K562 (cell line): ENCODE results near the gene CFAP53. TPM values are rescaled to one million over a fixed set of nuclear protein-coding genes. Genes with fewer than 3 reads are reported as not detected.

ENCODE experiments used
- ATAC-seq: fragments of 200-7000 bp; cut with Tn5 transposase; 3 replicates; pipeline ENCODE4 v1.9.1; 2020; ENCODE audit warnings: moderate library complexity
- BruUV-seq: library from RNA; stranded (reverse); fragments of 400-500 nt; replicated peaks from 2 replicates; lab custom pipeline; 2021; lab: Mats Ljungman, UMichigan
- CTCF ChIA-PET: fragments of 300-600 bp; formaldehyde crosslinking; extraction: SDS; loops from one replicate; lab custom pipeline; 2021; ENCODE audit warnings: low intra/inter-chr PET ratio; lab: Yijun Ruan, JAX
- POLR2A ChIA-PET: fragments of 300-600, 350-650 bp; sonication (Branson Sonifier 250); formaldehyde crosslinking; extraction: SDS; loops from one replicate; lab custom pipeline; 2021; ENCODE audit warnings: antibody characterized with exemption, inconsistent platforms; lab: Yijun Ruan, JAX
- DNase-seq, 4 experiments: peaks; one replicate each; pipeline versions ENCODE4 v3.0.0 to v3.0.0-alpha.2; 2011 to 2018; ENCODE audit warnings: low spot score in 3 of 4, mixed read lengths in 3 of 4; ENCODE audit errors: extremely low read depth in 1 of 4
- FAIRE-seq: peaks from 2 replicates; lab custom pipeline; 2011; peaks lifted over from hg19 to GRCh38; lab: Jason Lieb, UNC
- H2AFZ ChIP-seq: 2 replicates; pipeline ENCODE4 v1.6.0; 2011; ENCODE audit warnings: low read depth, low read length, control low read depth, inconsistent platforms
- H3K27ac ChIP-seq: fragments of 200-600 bp; 3 replicates; pipeline ENCODE4 v1.8.0; 2011; ENCODE audit warnings: low read depth, mild to moderate bottlenecking, control low read depth, inconsistent platforms, low read length, moderate library complexity, mixed read lengths; ENCODE audit errors: extremely low read depth
- H3K27me3 ChIP-seq, 2 experiments: fragments of 300-600 bp in 1 of 2; 2 replicates in 1 of 2; 3 replicates in 1 of 2; pipeline versions ENCODE4 v1.6.0 to v1.8.0; 2011; ENCODE audit warnings: inconsistent platforms in 2 of 2, low read length in 2 of 2, mild to moderate bottlenecking in 1 of 2, mixed read lengths in 1 of 2, moderate library complexity in 1 of 2; ENCODE audit not compliant: control insufficient read depth in 2 of 2, insufficient read depth in 2 of 2
- H3K36me3 ChIP-seq: fragments of 300-600 bp; 3 replicates; pipeline ENCODE4 v1.8.0; 2011; ENCODE audit warnings: mild to moderate bottlenecking, low read length, inconsistent platforms; ENCODE audit not compliant: control insufficient read depth, insufficient read depth
- H3K4me1 ChIP-seq, 2 experiments: fragments of 200-600 bp in 1 of 2; replicated peaks in 1 of 2; 2 replicates in 1 of 2; 3 replicates in 1 of 2; pipeline versions ENCODE4 v1.5.1 to v1.8.0; 2011; ENCODE audit warnings: inconsistent platforms in 2 of 2, low read length in 2 of 2, mild to moderate bottlenecking in 1 of 2, mixed read lengths in 1 of 2, moderate library complexity in 1 of 2; ENCODE audit not compliant: control insufficient read depth in 2 of 2, insufficient read depth in 2 of 2
- H3K4me2 ChIP-seq: 2 replicates; pipeline ENCODE4 v1.6.1; 2011; ENCODE audit warnings: low read length, control low read depth, inconsistent platforms, mixed read lengths; ENCODE audit not compliant: insufficient read depth
- H3K4me3 ChIP-seq: fragments of 200-600 bp; sonication (generic), shearing (Covaris generic); 2 replicates; pipeline ENCODE4 v1.5.1; 2016; ENCODE audit warnings: control low read depth, inconsistent platforms
- H3K79me2 ChIP-seq: fragments of 200-600 bp; 3 replicates; pipeline ENCODE4 v1.8.0; 2011; ENCODE audit warnings: low read length, inconsistent platforms; ENCODE audit not compliant: control insufficient read depth, insufficient read depth
- H3K9ac ChIP-seq, 2 experiments: 2 replicates each; pipeline versions ENCODE4 v1.6.0 to v1.6.1; 2011; ENCODE audit warnings: low read depth in 2 of 2, low read length in 2 of 2, control low read depth in 1 of 2, inconsistent platforms in 1 of 2, mild to moderate bottlenecking in 1 of 2, mixed read lengths in 1 of 2; ENCODE audit not compliant: insufficient read depth in 1 of 2
- H3K9me1 ChIP-seq: one replicate; pipeline ENCODE4 v1.6.0; 2011; ENCODE audit warnings: inconsistent platforms, mild to moderate bottlenecking, low read length, moderate library complexity; ENCODE audit not compliant: control insufficient read depth, insufficient read depth
- H3K9me3 ChIP-seq: replicated peaks from 2 replicates; pipeline ENCODE4 v1.5.1; 2011; ENCODE audit warnings: low read depth, low read length, inconsistent platforms; ENCODE audit not compliant: control insufficient read depth, insufficient read depth
- H4K20me1 ChIP-seq: replicated peaks from 2 replicates; pipeline ENCODE4 v1.6.1; 2011; ENCODE audit warnings: low read length, inconsistent platforms, mixed read lengths; ENCODE audit not compliant: control insufficient read depth, insufficient read depth
- CBX2 ChIP-seq: fragments of 200-600 bp; sonication (generic); IDR thresholded peaks from one replicate; pipeline ENCODE4 v1.6.1; 2012; ENCODE audit warnings: mild to moderate bottlenecking, low read length, inconsistent platforms; ENCODE audit not compliant: insufficient read depth, poor library complexity, severe bottlenecking
- EWSR1 ChIP-seq: fragments of 450-650 bp; IDR thresholded peaks from 2 replicates; pipeline ENCODE4 v1.6.1; 2018; ENCODE audit warnings: borderline replicate concordance, mild to moderate bottlenecking, low read depth, moderate library complexity; ENCODE audit not compliant: partially characterized antibody
- FOXP1 ChIP-seq: sonication (generic); formaldehyde crosslinking; IDR thresholded peaks from 2 replicates; pipeline ENCODE4 v1.8.0; 2022; ENCODE audit warnings: mild to moderate bottlenecking, missing genetic modification reagents
- KAT8 ChIP-seq: fragments of 450-650 bp; IDR thresholded peaks from 2 replicates; pipeline ENCODE4 v1.6.1; 2016; ENCODE audit warnings: low read depth, mild to moderate bottlenecking
- NONO ChIP-seq, 2 experiments: fragments of 200-400 bp in 1 of 2; fragments of 450-650 bp in 1 of 2; formaldehyde crosslinking in 1 of 2; IDR thresholded peaks; 2 replicates each; pipeline ENCODE4 v1.6.1; 2017; ENCODE audit warnings: low read depth in 2 of 2, mild to moderate bottlenecking in 2 of 2, moderate library complexity in 2 of 2, low read length in 1 of 2
- RHOXF2B ChIP-seq: fragments of 250-450 bp; sonication (Bioruptor Pico); conservative IDR thresholded peaks from 2 replicates; pipeline ENCODE4 v1.5.1; 2021
- SP1 ChIP-seq: sonication (generic); formaldehyde crosslinking; IDR thresholded peaks from 2 replicates; pipeline ENCODE4 v1.8.1; 2022; ENCODE audit warnings: mild to moderate bottlenecking, missing genetic modification reagents
- WGBS: fragments of 100-300 bp; shearing (Covaris generic); methylation state at CpG from one replicate; pipeline ENCODE4 v1.1.6; 2016; ENCODE audit warnings: low coverage, mixed read lengths; ENCODE audit not compliant: insufficient coverage; ENCODE audit errors: missing lambda C conversion rate; 5-methylcytosine and 5-hydroxymethylcytosine counted together
- in situ Hi-C: fragments of 300-500 bp; cut with MboI; formaldehyde crosslinking; loops from 4 replicates; pipeline ENCODE4 v1.15.0; 2018; ENCODE audit warnings: inconsistent platforms, mixed read lengths
- intact Hi-C: fragments of 100-400 bp; cut with micrococcal nuclease; formaldehyde crosslinking; loops from 2 replicates; pipeline ENCODE4 v1.14.2; 2022
- polyA plus RNA-seq, 8 experiments: library from polyadenylated mRNA; depleted of rRNA in 4 of 8; stranded (reverse) in 5 of 8; unstranded in 3 of 8; fragments of >200 nt; fragmentation: Nextera tagmentation in 2 of 8; fragmentation: Illumina TruSeq in 1 of 8; extraction: Ambion mirVana in 2 of 8; extraction: Trizol in 1 of 8; gene quantifications; 2 replicates each; pipeline versions ENCODE4 v1.2.1 to v1.2.3, GENCODE V29; 2011 to 2014; ENCODE audit warnings: inconsistent platforms in 1 of 8, missing spikeins in 1 of 8
- total RNA-seq, 7 experiments: library from RNA; depleted of rRNA in 6 of 7; stranded (reverse); fragments of >200 nt in 6 of 7; fragmentation: Illumina TruSeq in 2 of 7; extraction: Trizol in 2 of 7; gene quantifications; 2 replicates each; pipeline versions ENCODE4 v1.2.1 to v1.2.3, GENCODE V29; 2011 to 2021; ENCODE audit warnings: low replicate concordance in 1 of 7
- TF ChIP-seq, protein P1 (sequence below): fragments of 450-650 bp; IDR thresholded peaks from one replicate; pipeline ENCODE4 v1.6.1; 2018; ENCODE audit warnings: mild to moderate bottlenecking, moderate library complexity; ENCODE audit not compliant: partially characterized antibody
- TF ChIP-seq, protein P2 (sequence below), 2 experiments: fragments of 450-650 bp in 1 of 2; sonication (generic) in 1 of 2; formaldehyde crosslinking in 1 of 2; IDR thresholded peaks in 1 of 2; conservative IDR thresholded peaks in 1 of 2; 2 replicates each; pipeline versions ENCODE4 v1.6.1 to v1.8.1; 2016 to 2023; ENCODE audit warnings: mild to moderate bottlenecking in 2 of 2, moderate library complexity in 2 of 2, inconsistent platforms in 1 of 2, missing genetic modification reagents in 1 of 2
- TF ChIP-seq, protein P3 (sequence below): fragments of 450-650 bp; IDR thresholded peaks from 2 replicates; pipeline ENCODE4 v1.6.1; 2016
- TF ChIP-seq, protein P4 (sequence below): sonication (generic); formaldehyde crosslinking; IDR thresholded peaks from 2 replicates; pipeline ENCODE4 v1.8.0; 2022; ENCODE audit warnings: mild to moderate bottlenecking, missing genetic modification reagents

The CFAP53 gene
- total and polyA plus RNA-seq, 9 of the 15 experiments (the other 6 are each of a cell fraction or from before 2014, with no cell fraction given), result 0.21 to 1.9 (median 1.2) TPM

DNA sequence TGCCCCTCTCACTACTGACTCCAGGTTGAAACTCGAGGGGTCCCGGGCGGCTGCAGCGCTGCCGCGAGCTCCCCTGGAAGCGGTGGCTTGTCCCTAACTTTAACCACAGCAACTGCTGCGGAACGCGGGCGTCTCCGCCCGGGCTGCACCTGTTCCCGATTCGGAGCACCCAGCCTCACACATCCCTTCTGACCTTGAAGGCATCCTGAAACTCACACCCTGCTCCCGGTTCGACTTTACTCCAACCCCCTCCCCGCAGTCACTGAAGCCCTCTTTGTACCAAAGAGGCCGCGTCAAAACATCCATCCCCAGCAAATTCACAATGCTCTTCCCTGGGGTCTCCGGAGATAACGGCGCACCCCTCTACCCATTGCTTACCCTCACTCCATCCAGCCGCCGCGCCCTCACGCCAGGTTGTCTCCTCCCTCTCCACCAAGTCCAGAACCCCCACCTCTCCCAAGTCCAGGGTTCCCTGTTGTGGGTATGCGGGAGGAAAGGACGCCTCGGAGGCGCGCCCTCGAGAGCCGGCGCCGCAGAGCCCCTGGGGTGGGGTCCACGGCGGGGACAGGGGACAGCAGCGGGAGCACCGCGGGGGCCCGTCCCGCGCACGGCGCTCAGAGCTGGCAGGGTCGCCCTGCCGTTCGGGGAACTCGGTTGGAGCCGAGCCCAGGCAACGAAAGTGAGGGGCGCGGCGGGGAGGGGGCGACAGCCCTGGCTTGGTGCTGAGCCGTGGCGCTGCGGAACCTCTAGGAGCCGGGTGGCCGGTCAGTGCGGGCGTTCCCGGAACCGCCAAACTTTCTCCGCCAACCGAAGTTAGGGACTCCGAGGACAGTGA, 72.3 kb downstream of the CFAP53 start:
- ATAC-seq (no peak), DNase-seq (no peak), FAIRE-seq (no peak)
- no peaks in the 10 kb centered on the region for H3K36me3 ChIP-seq
- no peak overlapping the region for H3K4me2 ChIP-seq
- BruUV-seq, result no TSS peak
- POLR2A ChIA-PET, result interaction anchor here (1.0 kb wide), 1 partner anchor 212 kb away, joined by 3 read pairs; no protein-coding TSS in a partner anchor
- H3K79me2 ChIP-seq, result no peaks in the 10 kb centered on the region
- no peak overlapping the region for H2AFZ ChIP-seq
- H3K9me1 ChIP-seq, result no peaks in the 10 kb centered on the region
- 31% methylated on average over 14 of the region's 68 CpGs for WGBS
- peaks cover 0 to 13% of the 10 kb centered on the region in 2 experiments; a peak in 1 of 5 replicates for H3K4me1 ChIP-seq
- TF ChIP-seq FOXP1 (CRISPR knock-in tag), result no peak
- TF ChIP-seq, protein P1, sequence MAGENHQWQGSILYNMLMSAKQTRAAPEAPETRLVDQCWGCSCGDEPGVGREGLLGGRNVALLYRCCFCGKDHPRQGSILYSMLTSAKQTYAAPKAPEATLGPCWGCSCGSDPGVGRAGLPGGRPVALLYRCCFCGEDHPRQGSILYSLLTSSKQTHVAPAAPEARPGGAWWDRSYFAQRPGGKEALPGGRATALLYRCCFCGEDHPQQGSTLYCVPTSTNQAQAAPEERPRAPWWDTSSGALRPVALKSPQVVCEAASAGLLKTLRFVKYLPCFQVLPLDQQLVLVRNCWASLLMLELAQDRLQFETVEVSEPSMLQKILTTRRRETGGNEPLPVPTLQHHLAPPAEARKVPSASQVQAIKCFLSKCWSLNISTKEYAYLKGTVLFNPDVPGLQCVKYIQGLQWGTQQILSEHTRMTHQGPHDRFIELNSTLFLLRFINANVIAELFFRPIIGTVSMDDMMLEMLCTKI, result no peak
- TF ChIP-seq, protein P2, sequence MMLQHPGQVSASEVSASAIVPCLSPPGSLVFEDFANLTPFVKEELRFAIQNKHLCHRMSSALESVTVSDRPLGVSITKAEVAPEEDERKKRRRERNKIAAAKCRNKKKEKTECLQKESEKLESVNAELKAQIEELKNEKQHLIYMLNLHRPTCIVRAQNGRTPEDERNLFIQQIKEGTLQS (IDR thresholded peaks at IDR 0.05), result no peak
- TF ChIP-seq, protein P2 (CRISPR knock-in tag; conservative IDR thresholded peaks at IDR 0.05), result no peak
- TF ChIP-seq, protein P3, sequence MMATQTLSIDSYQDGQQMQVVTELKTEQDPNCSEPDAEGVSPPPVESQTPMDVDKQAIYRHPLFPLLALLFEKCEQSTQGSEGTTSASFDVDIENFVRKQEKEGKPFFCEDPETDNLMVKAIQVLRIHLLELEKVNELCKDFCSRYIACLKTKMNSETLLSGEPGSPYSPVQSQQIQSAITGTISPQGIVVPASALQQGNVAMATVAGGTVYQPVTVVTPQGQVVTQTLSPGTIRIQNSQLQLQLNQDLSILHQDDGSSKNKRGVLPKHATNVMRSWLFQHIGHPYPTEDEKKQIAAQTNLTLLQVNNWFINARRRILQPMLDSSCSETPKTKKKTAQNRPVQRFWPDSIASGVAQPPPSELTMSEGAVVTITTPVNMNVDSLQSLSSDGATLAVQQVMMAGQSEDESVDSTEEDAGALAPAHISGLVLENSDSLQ, result no peak
- no peak for TF ChIP-seq RHOXF2B (CRISPR knock-in tag)
- no peak for TF ChIP-seq NONO (IDR thresholded peaks at IDR 0.05; ENCODE audit: low read depth in 2 of 2, low read length in 1 of 2)
- TF ChIP-seq KAT8, result no peak
- TF ChIP-seq EWSR1, result no peak
- TF ChIP-seq CBX2, result no peak
- TF ChIP-seq, protein P4, sequence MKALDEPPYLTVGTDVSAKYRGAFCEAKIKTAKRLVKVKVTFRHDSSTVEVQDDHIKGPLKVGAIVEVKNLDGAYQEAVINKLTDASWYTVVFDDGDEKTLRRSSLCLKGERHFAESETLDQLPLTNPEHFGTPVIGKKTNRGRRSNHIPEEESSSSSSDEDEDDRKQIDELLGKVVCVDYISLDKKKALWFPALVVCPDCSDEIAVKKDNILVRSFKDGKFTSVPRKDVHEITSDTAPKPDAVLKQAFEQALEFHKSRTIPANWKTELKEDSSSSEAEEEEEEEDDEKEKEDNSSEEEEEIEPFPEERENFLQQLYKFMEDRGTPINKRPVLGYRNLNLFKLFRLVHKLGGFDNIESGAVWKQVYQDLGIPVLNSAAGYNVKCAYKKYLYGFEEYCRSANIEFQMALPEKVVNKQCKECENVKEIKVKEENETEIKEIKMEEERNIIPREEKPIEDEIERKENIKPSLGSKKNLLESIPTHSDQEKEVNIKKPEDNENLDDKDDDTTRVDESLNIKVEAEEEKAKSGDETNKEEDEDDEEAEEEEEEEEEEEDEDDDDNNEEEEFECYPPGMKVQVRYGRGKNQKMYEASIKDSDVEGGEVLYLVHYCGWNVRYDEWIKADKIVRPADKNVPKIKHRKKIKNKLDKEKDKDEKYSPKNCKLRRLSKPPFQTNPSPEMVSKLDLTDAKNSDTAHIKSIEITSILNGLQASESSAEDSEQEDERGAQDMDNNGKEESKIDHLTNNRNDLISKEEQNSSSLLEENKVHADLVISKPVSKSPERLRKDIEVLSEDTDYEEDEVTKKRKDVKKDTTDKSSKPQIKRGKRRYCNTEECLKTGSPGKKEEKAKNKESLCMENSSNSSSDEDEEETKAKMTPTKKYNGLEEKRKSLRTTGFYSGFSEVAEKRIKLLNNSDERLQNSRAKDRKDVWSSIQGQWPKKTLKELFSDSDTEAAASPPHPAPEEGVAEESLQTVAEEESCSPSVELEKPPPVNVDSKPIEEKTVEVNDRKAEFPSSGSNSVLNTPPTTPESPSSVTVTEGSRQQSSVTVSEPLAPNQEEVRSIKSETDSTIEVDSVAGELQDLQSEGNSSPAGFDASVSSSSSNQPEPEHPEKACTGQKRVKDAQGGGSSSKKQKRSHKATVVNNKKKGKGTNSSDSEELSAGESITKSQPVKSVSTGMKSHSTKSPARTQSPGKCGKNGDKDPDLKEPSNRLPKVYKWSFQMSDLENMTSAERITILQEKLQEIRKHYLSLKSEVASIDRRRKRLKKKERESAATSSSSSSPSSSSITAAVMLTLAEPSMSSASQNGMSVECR (CRISPR knock-in tag), result no peak
- no peak for TF ChIP-seq SP1 (CRISPR knock-in tag)
- H3K9ac ChIP-seq, result no peak overlapping the region
- intact Hi-C loops, result loop anchor here (10.0 kb wide), 1 partner anchor 139 kb away; no protein-coding TSS in a partner anchor
- no peaks in the 10 kb centered on the region for H4K20me1 ChIP-seq
- peaks cover 0 to 26% of the 10 kb centered on the region in 2 experiments; a peak in 3 of 5 replicates for H3K27me3 ChIP-seq
- no peak overlapping the region for H3K27ac ChIP-seq
- H3K9me3 ChIP-seq, result no peaks in the 10 kb centered on the region
- CTCF ChIA-PET, result no interaction called here
- in situ Hi-C loops, result no loop called here
- H3K4me3 ChIP-seq, result no peak overlapping the region
